Measurements from ENCODE around the gene CCR4. TPM values are rescaled to one million over a fixed set of nuclear protein-coding genes. Genes with fewer than 3 reads are reported as not detected.
A peak's percentile ranks its signal among the peaks of the same experiment; 100 is the strongest.

Gene CCR4
- total RNA-seq, 3 donors from 2014 or later = 0.14 to 1.3 TPM; not detected in 1

DNA sequence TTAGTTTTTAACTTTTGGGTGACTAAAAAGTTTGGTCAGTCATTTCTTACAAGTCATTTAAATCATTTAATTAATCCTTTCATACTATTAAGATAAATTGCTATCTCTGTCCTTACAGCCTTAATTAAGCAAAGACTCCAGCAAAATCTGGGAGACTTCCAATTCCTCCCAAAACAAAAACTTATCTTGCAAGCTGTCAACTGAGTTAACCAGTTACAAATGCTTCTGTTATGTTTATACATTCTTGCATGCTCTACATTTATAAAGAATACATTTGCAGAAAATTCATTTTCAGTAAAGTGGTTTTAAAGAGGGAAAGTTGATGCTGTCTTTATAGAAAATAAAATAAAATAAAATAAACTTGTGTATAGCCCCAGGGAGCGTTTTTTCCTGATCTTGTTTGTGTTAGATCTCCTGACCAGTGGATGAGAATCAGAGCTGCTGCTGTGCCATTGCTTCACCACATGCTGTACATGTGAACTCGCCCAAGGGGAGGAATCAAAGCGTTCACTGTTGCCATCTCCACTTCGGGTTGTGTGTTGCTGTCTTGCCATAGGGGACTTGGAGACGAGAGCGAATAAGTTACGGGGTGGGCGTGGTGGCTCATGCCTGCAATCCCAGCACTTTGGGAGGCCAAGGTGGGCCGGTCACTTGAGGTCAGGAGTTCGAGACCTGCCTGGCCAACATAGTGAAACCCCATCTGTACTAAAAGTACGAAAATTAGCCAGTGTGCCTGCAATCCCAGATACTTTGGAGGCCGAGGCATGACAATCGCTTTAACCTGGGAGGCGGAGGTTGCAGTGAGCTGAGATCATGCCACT lies 5.5 kb downstream of the CCR4 start:
- DNase-seq (no peak), ATAC-seq (no peak)
- TF ChIP-seq, protein P1, sequence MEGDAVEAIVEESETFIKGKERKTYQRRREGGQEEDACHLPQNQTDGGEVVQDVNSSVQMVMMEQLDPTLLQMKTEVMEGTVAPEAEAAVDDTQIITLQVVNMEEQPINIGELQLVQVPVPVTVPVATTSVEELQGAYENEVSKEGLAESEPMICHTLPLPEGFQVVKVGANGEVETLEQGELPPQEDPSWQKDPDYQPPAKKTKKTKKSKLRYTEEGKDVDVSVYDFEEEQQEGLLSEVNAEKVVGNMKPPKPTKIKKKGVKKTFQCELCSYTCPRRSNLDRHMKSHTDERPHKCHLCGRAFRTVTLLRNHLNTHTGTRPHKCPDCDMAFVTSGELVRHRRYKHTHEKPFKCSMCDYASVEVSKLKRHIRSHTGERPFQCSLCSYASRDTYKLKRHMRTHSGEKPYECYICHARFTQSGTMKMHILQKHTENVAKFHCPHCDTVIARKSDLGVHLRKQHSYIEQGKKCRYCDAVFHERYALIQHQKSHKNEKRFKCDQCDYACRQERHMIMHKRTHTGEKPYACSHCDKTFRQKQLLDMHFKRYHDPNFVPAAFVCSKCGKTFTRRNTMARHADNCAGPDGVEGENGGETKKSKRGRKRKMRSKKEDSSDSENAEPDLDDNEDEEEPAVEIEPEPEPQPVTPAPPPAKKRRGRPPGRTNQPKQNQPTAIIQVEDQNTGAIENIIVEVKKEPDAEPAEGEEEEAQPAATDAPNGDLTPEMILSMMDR (IDR thresholded peaks at IDR 0.05) = no peak
- intact Hi-C loops (cut with DNase I, micrococcal nuclease) = no loop called here
- Histone ChIP-seq H3K4me1 (ENCODE audit: low read depth) (no peaks in the 10 kb centered on the region), H3K9me3 (no peaks in the 10 kb centered on the region), H3K36me3 (ENCODE audit: low read depth) (no peaks in the 10 kb centered on the region), H3K4me3 (no peak overlapping the region)

DNA sequence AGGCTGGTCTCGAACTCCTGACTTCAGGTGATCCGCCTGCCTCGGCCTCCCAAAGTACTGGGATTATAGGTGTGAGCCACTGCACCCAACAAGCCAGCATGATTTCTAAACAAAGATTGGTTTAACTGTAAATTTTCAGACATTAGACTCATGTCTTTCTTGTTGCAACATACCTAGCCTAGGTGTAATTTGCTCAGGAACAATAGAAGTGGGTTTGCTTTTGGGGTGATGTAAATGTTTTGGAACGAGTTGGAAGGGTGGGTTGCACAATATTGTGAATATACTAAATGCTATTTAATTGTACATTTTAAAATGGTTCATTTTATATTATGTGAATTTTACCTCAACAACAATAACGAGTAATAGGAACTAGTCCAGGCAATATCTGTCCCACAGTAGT lies 7.1 kb downstream of the CCR4 start:
- Histone ChIP-seq H3K4me3 (no peak overlapping the region), H3K9me3 (no peaks in the 10 kb centered on the region), H3K36me3 (ENCODE audit: low read depth) (no peaks in the 10 kb centered on the region), H3K4me1 (ENCODE audit: low read depth) (no peaks in the 10 kb centered on the region)
- intact Hi-C loops (cut with DNase I, micrococcal nuclease) = no loop called here
- no peak for DNase-seq
- ATAC-seq = no peak
- TF ChIP-seq, protein P1 (IDR thresholded peaks at IDR 0.05) = no peak

GRCh38 chr3:32959371-32959770 lies 7.9 kb downstream of the CCR4 start:
- ATAC-seq = no peak

GRCh38 chr3:32960404-32961170 lies 9.1 kb downstream of the CCR4 start:
- intact Hi-C loops (cut with DNase I, micrococcal nuclease) = no loop called here

More at GRCh38 chr3:32959371-32959770, 7.9 kb downstream of the CCR4 start:
- Histone ChIP-seq H3K4me3 (no peak overlapping the region), H3K9me3 (no peaks in the 10 kb centered on the region), H3K4me1 (ENCODE audit: low read depth) (no peaks in the 10 kb centered on the region), H3K36me3 (ENCODE audit: low read depth) (no peaks in the 10 kb centered on the region)
- TF ChIP-seq, protein P1 (IDR thresholded peaks at IDR 0.05) = no peak
- intact Hi-C loops (cut with DNase I, micrococcal nuclease) = no loop called here
- DNase-seq = no peak

DNA sequence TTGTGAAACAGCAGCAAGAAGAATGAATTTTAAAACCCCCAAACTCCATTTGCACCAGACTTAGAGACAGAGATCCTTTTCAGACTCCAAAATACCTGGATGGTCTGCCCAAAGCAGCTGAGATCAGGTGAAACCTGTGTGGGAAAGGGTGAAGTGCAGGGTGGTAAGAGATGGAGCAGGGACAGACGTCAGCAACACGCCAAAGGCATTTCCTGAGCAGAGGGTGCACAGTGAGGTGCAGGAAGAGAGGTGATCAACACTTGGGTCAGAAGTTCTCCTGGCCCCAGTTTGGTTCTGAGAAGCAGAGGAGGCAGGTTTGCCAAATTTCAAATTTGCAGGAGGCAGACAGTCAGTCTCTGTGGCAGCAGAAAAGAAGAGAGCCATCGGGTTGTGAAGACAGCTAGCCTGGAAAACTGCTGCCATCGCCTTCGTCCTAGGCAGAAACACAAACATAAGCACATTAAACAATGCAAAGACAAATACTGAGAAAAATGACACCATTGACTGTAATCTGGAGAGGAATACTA lies 9.8 kb downstream of the CCR4 start:
- peak; percentile 56 for ATAC-seq
- TF ChIP-seq, protein P1 (IDR thresholded peaks at IDR 0.05) = no peak
- H3K4me3 ChIP-seq = no peak overlapping the region
- no peaks in the 10 kb centered on the region for H3K4me1 ChIP-seq (ENCODE audit: low read depth)
- DNase-seq = no peak
- peaks cover 9% of the 10 kb centered on the region for H3K9me3 ChIP-seq
- intact Hi-C loops (cut with DNase I, micrococcal nuclease) = no loop called here
- no peaks in the 10 kb centered on the region for H3K36me3 ChIP-seq (ENCODE audit: low read depth)

More at GRCh38 chr3:32960404-32961170, 9.1 kb downstream of the CCR4 start:
- Histone ChIP-seq H3K4me3 (no peak overlapping the region), H3K9me3 (peaks cover 3% of the 10 kb centered on the region), H3K36me3 (ENCODE audit: low read depth) (no peaks in the 10 kb centered on the region), H3K4me1 (ENCODE audit: low read depth) (no peaks in the 10 kb centered on the region)
- no peak for ATAC-seq
- DNase-seq = no peak
- TF ChIP-seq, protein P1 (IDR thresholded peaks at IDR 0.05) = no peak

Measured in mucosa of descending colon (tissue), 3 donors.